ENCODE results near the gene PMP22. TPM values are rescaled to one million over a fixed set of nuclear protein-coding genes. Genes with fewer than 3 reads are reported as not detected.
A peak's percentile ranks its signal among the peaks of the same experiment; 100 is the strongest.

The PMP22 gene
- total and polyA plus RNA-seq, 4 experiments from 2014 or later: 0.53 to 0.76 TPM; not detected in 2

DNA sequence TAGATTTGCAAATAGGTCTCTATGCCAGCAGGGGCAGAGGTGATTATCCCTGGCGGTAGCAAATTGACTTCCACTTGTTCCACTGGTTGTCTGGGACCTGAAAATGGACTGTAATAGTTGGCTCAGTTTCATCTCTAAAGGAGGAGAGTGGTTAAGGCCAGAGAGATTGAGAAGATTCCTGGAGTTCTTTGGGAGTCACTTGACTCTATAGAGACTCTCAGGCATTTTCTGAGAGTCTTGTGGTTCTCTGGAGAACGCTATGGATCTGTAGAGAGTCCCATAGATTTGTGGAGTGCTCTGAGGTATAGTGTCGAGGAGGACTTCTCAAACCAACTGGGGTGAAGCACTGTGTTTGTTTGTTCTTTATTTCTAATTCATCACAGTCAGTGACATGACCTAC lies 8.9 kb upstream of the PMP22 start:
- no peak for DNase-seq
- no peak overlapping the region for H3K27ac Mint-ChIP-seq
- peaks cover 0 to 5% (median 1%) of the 10 kb centered on the region in 4 donors for H3K4me1 Mint-ChIP-seq
- peaks cover 0 to 8% (median 2%) of the 10 kb centered on the region in 8 donors for H3K9me3 Mint-ChIP-seq
- no peaks in the 10 kb centered on the region for H3K36me3 Mint-ChIP-seq
- Histone ChIP-seq H3K9me3 (ENCODE audit: control insufficient read depth in 1 of 2, low read length in 2 of 2) (no peaks in the 10 kb centered on the region), H3K36me3 (ENCODE audit: insufficient read depth, low read length) (no peaks in the 10 kb centered on the region), H3K27ac (ENCODE audit: low read depth, low read length) (no peak overlapping the region), H3K27me3 (ENCODE audit: insufficient read depth, low read length) (no peaks in the 10 kb centered on the region), H3K4me3 (ENCODE audit: low read length in 2 of 2) (no peak overlapping the region), H3K4me1 (ENCODE audit: insufficient read depth, low read length) (no peaks in the 10 kb centered on the region)
- intact Hi-C loops (cut with micrococcal nuclease): no loop called here
- no peak overlapping the region for H3K4me3 Mint-ChIP-seq
- ChIA-PET CTCF (ENCODE audit: partially characterized antibody) (no interaction called here), POLR2A (ENCODE audit: partially characterized antibody) (no interaction called here)
- peaks cover 0 to 20% of the 10 kb centered on the region in 2 donors for H3K27me3 Mint-ChIP-seq

GRCh38 chr17:15273141-15273793 lies 8.1 kb upstream of the PMP22 start:
- intact Hi-C loops (cut with micrococcal nuclease): no loop called here
- Histone ChIP-seq H3K4me3 (ENCODE audit: low read length in 2 of 2) (no peak overlapping the region), H3K36me3 (ENCODE audit: insufficient read depth, low read length) (no peaks in the 10 kb centered on the region), H3K9me3 (ENCODE audit: control insufficient read depth in 1 of 2, low read length in 2 of 2) (no peaks in the 10 kb centered on the region), H3K27ac (ENCODE audit: low read depth, low read length) (no peak overlapping the region), H3K4me1 (ENCODE audit: insufficient read depth, low read length) (no peaks in the 10 kb centered on the region), H3K27me3 (ENCODE audit: insufficient read depth, low read length) (no peaks in the 10 kb centered on the region)
- POLR2A ChIA-PET (ENCODE audit: partially characterized antibody): no interaction called here
- Mint-ChIP-seq H3K27ac (no peak overlapping the region), H3K4me3 (no peak overlapping the region), H3K27me3 (peaks cover 1 to 17% of the 10 kb centered on the region in 2 donors), H3K36me3 (no peaks in the 10 kb centered on the region), H3K4me1 (peaks cover 0 to 5% (median 1%) of the 10 kb centered on the region in 4 donors), H3K9me3 (peaks cover 0 to 8% (median 2%) of the 10 kb centered on the region in 8 donors)
- no peak for DNase-seq
- CTCF ChIA-PET (ENCODE audit: partially characterized antibody): no interaction called here

DNA sequence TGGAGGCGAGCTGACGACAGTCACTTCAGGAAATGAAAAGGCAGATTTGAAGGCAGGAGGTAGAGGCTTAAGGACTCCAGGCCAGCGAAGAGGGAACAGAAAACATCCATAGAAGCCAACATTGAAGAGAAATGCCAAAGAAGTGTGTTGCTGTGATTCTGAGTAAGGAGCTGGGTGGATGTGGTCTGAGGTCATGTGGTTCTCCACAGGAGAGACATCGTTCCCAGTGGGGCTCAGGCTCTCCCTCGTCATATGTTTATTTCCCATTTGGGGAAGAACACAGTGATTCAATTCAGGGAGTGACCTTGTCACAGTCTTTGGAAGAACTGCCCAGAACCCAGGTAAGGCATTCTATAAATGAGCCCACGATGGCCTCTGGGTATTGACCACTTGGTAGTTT lies 6.6 kb upstream of the PMP22 start:
- ChIA-PET CTCF (ENCODE audit: partially characterized antibody) (interaction anchor here (2.0 kb wide), 1 partner anchor 14 kb away, joined by 7 read pairs; no protein-coding TSS in a partner anchor), POLR2A (ENCODE audit: partially characterized antibody) (no interaction called here)
- peaks cover 0 to 8% (median 2%) of the 10 kb centered on the region in 8 donors for H3K9me3 Mint-ChIP-seq
- H3K27me3 Mint-ChIP-seq: peaks cover 8 to 24% of the 10 kb centered on the region in 2 donors
- Histone ChIP-seq H3K27me3 (ENCODE audit: insufficient read depth, low read length) (no peaks in the 10 kb centered on the region), H3K4me1 (ENCODE audit: insufficient read depth, low read length) (no peaks in the 10 kb centered on the region), H3K4me3 (ENCODE audit: low read length in 2 of 2) (no peak overlapping the region), H3K27ac (ENCODE audit: low read depth, low read length) (no peak overlapping the region), H3K9me3 (ENCODE audit: control insufficient read depth in 1 of 2, low read length in 2 of 2) (no peaks in the 10 kb centered on the region), H3K36me3 (ENCODE audit: insufficient read depth, low read length) (no peaks in the 10 kb centered on the region)
- peaks cover 0 to 5% (median 1%) of the 10 kb centered on the region in 4 donors for H3K4me1 Mint-ChIP-seq
- intact Hi-C loops (cut with micrococcal nuclease): no loop called here
- DNase-seq: no peak
- no peak overlapping the region for H3K27ac Mint-ChIP-seq
- H3K36me3 Mint-ChIP-seq: no peaks in the 10 kb centered on the region
- H3K4me3 Mint-ChIP-seq: no peak overlapping the region

DNA sequence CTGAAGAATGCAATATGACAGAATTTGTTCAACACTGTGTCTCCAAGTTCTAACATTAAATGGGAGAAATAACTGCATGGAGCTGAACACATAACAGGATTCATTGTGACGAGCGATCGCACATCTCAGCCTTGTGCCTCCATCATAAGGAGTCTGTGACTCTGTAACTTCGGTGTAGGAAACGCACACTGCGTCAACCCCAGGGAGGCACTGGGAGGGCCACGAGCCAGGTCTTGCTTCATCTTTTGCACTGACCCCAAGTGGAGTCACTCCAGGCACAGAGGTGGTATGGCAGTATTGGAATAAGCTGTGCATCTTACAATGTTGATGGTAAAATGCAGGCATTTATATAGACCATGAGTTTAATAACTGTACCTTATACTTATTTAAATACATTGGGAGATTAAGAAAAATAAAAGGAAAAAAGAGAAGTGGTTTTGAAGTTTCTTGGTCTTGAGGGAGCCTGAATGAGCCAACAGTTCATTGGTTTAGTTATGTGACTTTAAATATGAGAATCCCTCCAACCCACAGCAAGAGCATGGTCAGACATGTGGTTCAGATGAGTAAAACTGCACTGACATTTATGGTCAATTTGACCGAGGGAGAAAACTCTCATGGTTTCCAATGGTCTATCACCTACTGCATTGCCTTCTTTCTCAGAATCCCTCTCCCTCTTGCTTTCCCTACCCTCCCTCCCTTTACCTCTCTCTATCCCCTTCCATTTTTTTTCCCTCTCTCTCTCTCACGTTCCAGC lies 5.7 kb upstream of the PMP22 start:
- CTCF ChIA-PET (ENCODE audit: partially characterized antibody): interaction anchor here (2.0 kb wide), 1 partner anchor 13 kb away, joined by 7 read pairs; no protein-coding TSS in a partner anchor
- intact Hi-C loops (cut with micrococcal nuclease): no loop called here
- Mint-ChIP-seq H3K9me3 (peaks cover 0 to 5% (median 0%) of the 10 kb centered on the region in 8 donors), H3K4me3 (peak overlapping the region in 2 of 8 donors; percentile 1 to 4), H3K36me3 (no peaks in the 10 kb centered on the region), H3K27ac (no peak overlapping the region), H3K4me1 (peaks cover 0 to 5% (median 1%) of the 10 kb centered on the region in 4 donors), H3K27me3 (peaks cover 10 to 25% of the 10 kb centered on the region in 2 donors)
- POLR2A ChIA-PET (ENCODE audit: partially characterized antibody): no interaction called here
- Histone ChIP-seq H3K27ac (ENCODE audit: low read depth, low read length) (no peak overlapping the region), H3K9me3 (ENCODE audit: control insufficient read depth in 1 of 2, low read length in 2 of 2) (no peaks in the 10 kb centered on the region), H3K4me3 (ENCODE audit: low read length in 2 of 2) (no peak overlapping the region), H3K27me3 (ENCODE audit: insufficient read depth, low read length) (no peaks in the 10 kb centered on the region), H3K36me3 (ENCODE audit: insufficient read depth, low read length) (no peaks in the 10 kb centered on the region), H3K4me1 (ENCODE audit: insufficient read depth, low read length) (no peaks in the 10 kb centered on the region)
- DNase-seq: no peak

DNA sequence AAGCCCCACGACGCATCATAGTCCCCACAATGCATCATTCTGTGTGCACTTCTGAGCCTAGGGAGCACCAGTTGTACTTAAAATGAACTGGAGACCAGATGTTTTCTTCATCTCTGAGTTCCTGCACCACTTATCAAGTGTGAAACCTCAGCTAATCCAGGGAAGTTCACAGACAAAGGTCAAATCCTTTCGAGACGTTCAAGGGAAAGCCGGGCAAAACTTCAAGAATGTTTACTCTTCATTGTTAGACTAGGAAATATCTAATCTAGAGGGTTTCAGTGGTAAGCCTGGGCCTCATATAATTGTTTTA lies 4.6 kb upstream of the PMP22 start:
- Histone ChIP-seq H3K27ac (ENCODE audit: low read depth, low read length) (no peak overlapping the region), H3K4me3 (ENCODE audit: low read length in 2 of 2) (no peak overlapping the region), H3K4me1 (ENCODE audit: insufficient read depth, low read length) (no peaks in the 10 kb centered on the region), H3K36me3 (ENCODE audit: insufficient read depth, low read length) (no peaks in the 10 kb centered on the region), H3K27me3 (ENCODE audit: insufficient read depth, low read length) (no peaks in the 10 kb centered on the region), H3K9me3 (ENCODE audit: control insufficient read depth in 1 of 2, low read length in 2 of 2) (no peaks in the 10 kb centered on the region)
- H3K4me3 Mint-ChIP-seq: no peak overlapping the region
- ChIA-PET CTCF (ENCODE audit: partially characterized antibody) (no interaction called here), POLR2A (ENCODE audit: partially characterized antibody) (no interaction called here)
- H3K9me3 Mint-ChIP-seq: peaks cover 0 to 5% (median 0%) of the 10 kb centered on the region in 8 donors
- H3K27me3 Mint-ChIP-seq: peaks cover 18 to 31% of the 10 kb centered on the region in 2 donors
- H3K27ac Mint-ChIP-seq: no peak overlapping the region
- no peaks in the 10 kb centered on the region for H3K36me3 Mint-ChIP-seq
- DNase-seq: no peak
- H3K4me1 Mint-ChIP-seq: peaks cover 0 to 5% (median 1%) of the 10 kb centered on the region in 4 donors
- intact Hi-C loops (cut with micrococcal nuclease): no loop called here

DNA sequence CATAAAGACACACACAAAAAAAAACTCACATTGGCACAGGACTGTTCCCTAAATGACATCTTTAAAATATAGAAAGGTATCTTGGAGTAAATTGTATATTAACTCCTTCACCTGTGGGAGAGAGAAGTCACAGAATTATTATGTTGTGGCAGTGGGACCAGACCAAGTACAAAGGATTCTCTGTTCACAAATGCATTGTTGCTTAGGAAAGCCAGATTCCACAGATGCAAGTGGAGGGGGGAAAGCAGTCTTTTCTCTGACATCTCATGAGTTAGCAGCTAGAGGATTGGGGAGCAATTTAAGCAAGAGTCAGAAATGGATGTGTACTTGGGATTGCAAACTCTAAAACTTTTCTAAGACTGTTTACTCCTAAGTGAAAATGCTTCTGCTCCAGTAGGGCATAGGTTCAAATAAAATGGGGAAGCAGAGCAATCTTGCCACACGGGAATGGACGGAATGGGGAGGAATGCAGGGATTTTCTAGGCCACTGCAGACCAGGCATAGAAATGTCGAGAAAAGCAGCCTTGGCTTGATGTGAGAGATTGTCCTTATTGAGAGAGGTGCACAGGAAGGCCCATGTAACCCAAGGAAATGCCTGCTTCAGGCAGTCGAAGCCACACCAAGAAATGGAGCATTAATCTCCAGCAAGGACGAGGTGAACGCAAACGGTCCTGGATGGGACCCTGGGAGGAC lies 4.1 kb upstream of the PMP22 start:
- H3K36me3 Mint-ChIP-seq: no peaks in the 10 kb centered on the region
- Histone ChIP-seq H3K4me3 (ENCODE audit: low read length in 2 of 2) (no peak overlapping the region), H3K4me1 (ENCODE audit: insufficient read depth, low read length) (no peaks in the 10 kb centered on the region), H3K27me3 (ENCODE audit: insufficient read depth, low read length) (no peaks in the 10 kb centered on the region), H3K9me3 (ENCODE audit: control insufficient read depth in 1 of 2, low read length in 2 of 2) (no peaks in the 10 kb centered on the region), H3K36me3 (ENCODE audit: insufficient read depth, low read length) (no peaks in the 10 kb centered on the region), H3K27ac (ENCODE audit: low read depth, low read length) (no peak overlapping the region)
- no peak for DNase-seq
- peaks cover 24 to 36% of the 10 kb centered on the region in 2 donors for H3K27me3 Mint-ChIP-seq
- no peak overlapping the region for H3K27ac Mint-ChIP-seq
- no peak overlapping the region for H3K4me3 Mint-ChIP-seq
- intact Hi-C loops (cut with micrococcal nuclease): no loop called here
- H3K4me1 Mint-ChIP-seq: peaks cover 0 to 5% (median 1%) of the 10 kb centered on the region in 4 donors
- peaks cover 0 to 3% (median 0%) of the 10 kb centered on the region in 8 donors for H3K9me3 Mint-ChIP-seq
- ChIA-PET CTCF (ENCODE audit: partially characterized antibody) (no interaction called here), POLR2A (ENCODE audit: partially characterized antibody) (no interaction called here)

DNA sequence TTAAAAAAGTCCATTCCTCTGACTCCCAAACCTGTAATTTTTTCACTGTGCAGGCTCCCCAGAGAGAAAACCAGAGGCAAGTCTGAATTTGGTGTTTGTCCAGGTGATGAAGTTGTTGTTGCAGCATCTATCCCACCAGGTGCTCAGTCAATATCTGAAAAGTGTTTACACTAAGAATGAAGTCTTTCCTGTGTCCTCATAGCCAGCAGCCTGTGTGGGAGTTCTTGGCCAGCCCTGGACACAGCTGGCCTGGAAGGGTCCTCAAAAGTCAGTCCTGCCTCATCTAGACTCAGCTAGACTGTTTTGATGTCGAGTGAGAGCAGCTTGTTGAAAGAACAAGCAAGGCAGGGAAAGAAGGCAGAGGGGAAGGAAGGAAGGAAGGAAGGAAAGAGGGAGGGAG lies 3.3 kb upstream of the PMP22 start:
- H3K36me3 Mint-ChIP-seq: no peaks in the 10 kb centered on the region
- ChIA-PET CTCF (ENCODE audit: partially characterized antibody) (no interaction called here), POLR2A (ENCODE audit: partially characterized antibody) (no interaction called here)
- no peak overlapping the region for H3K4me3 Mint-ChIP-seq
- Histone ChIP-seq H3K27me3 (ENCODE audit: insufficient read depth, low read length) (peaks cover 2% of the 10 kb centered on the region), H3K9me3 (ENCODE audit: control insufficient read depth in 1 of 2, low read length in 2 of 2) (no peaks in the 10 kb centered on the region), H3K4me1 (ENCODE audit: insufficient read depth, low read length) (no peaks in the 10 kb centered on the region), H3K27ac (ENCODE audit: low read depth, low read length) (no peak overlapping the region), H3K4me3 (ENCODE audit: low read length in 2 of 2) (no peak overlapping the region), H3K36me3 (ENCODE audit: insufficient read depth, low read length) (no peaks in the 10 kb centered on the region)
- H3K27ac Mint-ChIP-seq: no peak overlapping the region
- intact Hi-C loops (cut with micrococcal nuclease): no loop called here
- H3K4me1 Mint-ChIP-seq: peaks cover 0 to 5% (median 1%) of the 10 kb centered on the region in 4 donors
- DNase-seq: no peak
- peaks cover 24 to 42% of the 10 kb centered on the region in 2 donors for H3K27me3 Mint-ChIP-seq
- H3K9me3 Mint-ChIP-seq: no peaks in the 10 kb centered on the region

All from CD4-positive, alpha-beta memory T cell (primary cell).